ENCODE measurements around the gene FBP1. TPM values are rescaled to one million over a fixed set of nuclear protein-coding genes. Genes with fewer than 3 reads are reported as not detected.
"Not testable (repeated sequence)": the region's sequence is repeated elsewhere in the genome, so short reads cannot be mapped to it uniquely, and the experiment has no call there.

FBP1 gene
- total RNA-seq, 1 donor from 2014 or later: 50.5 TPM

DNA sequence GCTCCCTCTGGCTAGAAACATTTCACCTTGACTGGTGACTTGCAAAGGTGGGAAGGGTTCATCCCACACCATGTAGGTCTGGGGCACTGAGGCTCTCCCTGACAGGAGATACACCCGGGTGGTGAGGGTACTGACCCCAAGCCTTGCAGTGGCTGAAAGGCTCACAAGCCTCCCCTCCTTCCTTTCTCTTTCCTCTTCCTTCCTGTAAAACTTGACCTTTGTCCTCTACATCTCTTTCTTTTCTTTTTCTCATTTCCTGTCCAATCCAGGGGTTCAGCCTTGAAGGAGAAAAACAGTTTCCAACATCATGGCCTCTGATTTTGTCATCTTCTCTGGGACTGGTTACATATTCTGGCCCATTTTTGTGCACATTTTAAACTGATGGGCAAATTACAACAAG, 62.3 kb downstream of the FBP1 start:
- no peak for DNase-seq (ENCODE audit: low spot score)

- DNase-seq (ENCODE audit: low spot score): no peak
These were observed 63.2 kb downstream of the FBP1 start for GRCh38 chr9:94576131-94576530.

DNA sequence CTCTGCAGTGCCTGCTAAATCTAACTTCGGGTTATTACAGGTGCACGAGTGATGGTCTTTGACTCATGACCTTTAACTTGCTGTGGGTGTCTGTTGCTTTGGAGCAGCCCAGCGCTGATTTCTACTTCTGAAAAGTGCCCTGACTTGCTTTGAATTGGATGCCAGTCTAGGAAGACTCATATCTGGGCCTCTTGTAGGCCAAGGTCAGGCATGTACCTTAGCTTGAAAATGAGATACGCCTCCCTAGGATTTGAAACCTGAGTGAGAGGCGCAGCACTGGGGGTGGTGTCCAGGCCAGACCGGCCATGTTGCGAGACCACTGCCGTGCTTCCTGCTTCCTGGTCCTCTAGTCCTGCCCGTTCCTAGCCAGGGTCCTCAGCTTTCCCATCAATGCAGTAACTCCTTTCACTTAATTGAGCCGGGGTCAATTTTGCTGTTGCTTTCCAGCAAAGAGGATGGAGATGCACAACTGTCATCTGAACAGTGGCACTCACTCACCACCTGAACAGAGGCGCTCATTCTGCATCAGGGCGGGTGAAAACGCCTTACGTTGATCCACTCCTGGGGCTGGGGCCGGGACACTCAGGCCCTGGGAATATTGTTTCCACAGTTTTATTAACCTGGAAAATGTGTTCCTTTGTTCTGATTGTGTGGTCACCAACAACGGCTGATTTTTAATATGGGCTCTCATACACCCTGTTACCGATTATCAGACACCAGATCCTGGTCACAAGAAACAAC, 70.2 kb downstream of the FBP1 start:
- no peak for DNase-seq (ENCODE audit: low spot score)

- DNase-seq (ENCODE audit: low spot score): no peak
These were observed 70.9 kb downstream of the FBP1 start for GRCh38 chr9:94568250-94568889.

GRCh38 chr9:94567271-94567670, 72.0 kb downstream of the FBP1 start:
- no peak for DNase-seq (ENCODE audit: low spot score)

DNA sequence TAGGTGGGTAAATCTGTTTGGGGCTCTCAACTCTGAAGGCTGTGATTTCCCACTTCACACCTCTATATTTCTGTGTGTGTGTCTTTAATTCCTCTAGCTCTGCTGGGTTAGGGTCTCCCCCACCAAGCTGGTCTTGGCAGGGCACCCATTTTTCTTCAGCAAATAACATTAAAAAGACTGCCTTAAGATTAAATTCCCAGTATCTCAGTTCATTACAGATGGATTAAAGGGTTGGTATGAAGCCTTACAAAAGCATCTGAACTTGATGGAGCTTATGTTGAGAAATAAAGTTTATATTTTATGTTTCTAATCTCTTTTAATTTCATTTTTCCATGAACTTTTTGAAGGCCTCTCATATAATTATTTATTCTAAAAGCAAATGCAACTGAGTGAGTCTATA, 72.8 kb downstream of the FBP1 start:
- DNase-seq (ENCODE audit: low spot score): no peak

GRCh38 chr9:94564279-94564678, 75.0 kb downstream of the FBP1 start:
- DNase-seq (ENCODE audit: low spot score): not testable (repeated sequence)

DNA sequence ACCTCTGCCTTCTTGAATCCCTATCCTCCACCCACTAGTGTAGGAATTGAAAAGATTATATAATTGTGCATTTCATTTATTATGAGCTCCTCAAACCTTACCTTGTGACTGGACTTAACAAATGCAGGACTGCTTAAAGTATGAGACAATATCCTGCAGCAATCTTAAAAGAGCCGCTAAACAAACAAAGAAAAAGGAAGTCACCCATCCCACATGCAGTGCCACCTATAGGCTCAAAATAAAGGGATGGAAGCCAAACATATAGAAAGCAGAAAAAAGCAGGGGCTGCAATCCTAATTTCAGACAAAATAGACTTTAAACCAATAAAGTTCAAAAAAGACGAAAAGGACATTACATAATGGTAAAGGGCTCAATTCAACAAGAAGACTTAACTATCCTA, 75.8 kb downstream of the FBP1 start:
- DNase-seq (ENCODE audit: low spot score): no peak

DNA sequence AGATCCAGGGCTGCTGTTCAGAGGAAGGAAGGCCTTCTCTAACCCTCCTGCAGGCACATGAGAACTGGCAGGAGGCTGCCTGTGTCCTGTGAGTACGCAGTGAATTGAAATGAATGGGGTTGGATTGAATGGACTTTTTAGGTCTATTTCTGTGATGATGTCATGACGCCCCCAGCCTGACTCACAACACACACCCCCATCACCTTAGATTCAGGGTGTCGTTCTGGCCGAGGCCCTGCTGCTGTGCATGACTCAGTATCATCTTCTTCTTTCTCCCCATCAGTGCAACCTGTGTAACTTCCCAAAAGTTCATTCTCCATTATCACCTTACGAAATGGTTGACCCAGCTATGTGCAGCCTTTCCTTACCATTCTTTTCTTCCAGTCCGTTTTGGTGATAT, 79.1 kb downstream of the FBP1 start:
- no peak for DNase-seq (ENCODE audit: low spot score)

GRCh38 chr9:94557376-94557775, 81.9 kb downstream of the FBP1 start:
- no peak for DNase-seq (ENCODE audit: low spot score)

GRCh38 chr9:94554439-94555331, 84.6 kb downstream of the FBP1 start, which contains the start of gene PCAT7:
TSS of gene PCAT7 (plus strand) at chr9:94555083.
- DNase-seq (ENCODE audit: low spot score): peak; percentile 42

DNA sequence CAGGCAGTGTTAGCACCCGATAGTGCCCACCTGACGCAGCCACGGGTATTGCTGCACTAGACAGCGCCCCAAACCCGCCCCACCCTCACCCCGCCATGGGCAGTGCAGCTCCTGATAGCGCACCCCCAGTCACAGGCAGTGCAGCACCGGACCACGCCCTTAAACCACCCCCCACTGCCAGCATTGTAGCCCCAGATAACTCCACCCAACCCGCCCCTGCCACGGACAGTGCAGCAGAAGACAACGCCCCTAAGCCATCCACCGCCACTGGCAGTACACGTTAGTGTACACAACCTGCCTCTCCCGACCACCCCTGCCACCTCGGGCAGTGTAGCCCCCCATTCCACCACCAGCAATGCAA, 85.3 kb downstream of the FBP1 start:
- no peak for DNase-seq (ENCODE audit: low spot score)

Other genes starting within 250 kb of the FBP1 start
- gene PCAT7, start 84.4 kb downstream of the FBP1 start, total RNA-seq: 0.17 TPM
- not detected for gene FBP2, start 45.7 kb downstream of the FBP1 start, total RNA-seq
- 105 TPM for gene AOPEP, start 87.2 kb upstream of the FBP1 start, total RNA-seq

Measured in mucosa of gallbladder (tissue), 1 donor.